Immature natural killer cell (primary cell): Measurements from ENCODE around the gene ITGAX. TPM values are rescaled to one million over a fixed set of nuclear protein-coding genes. Genes with fewer than 3 reads are reported as not detected.
"Not testable (repeated sequence)": the region's sequence is repeated elsewhere in the genome, so short reads cannot be mapped to it uniquely, and the experiment has no call there.

Experiments
- DNase-seq, 3 donors: peaks; one replicate each; pipeline ENCODE4 v3.0.0; 2022; ENCODE audit warnings: mixed read lengths in 1 of 3
- H3K27ac Mint-ChIP-seq, 6 donors: one replicate each; pipeline ENCODE4 v1.8.0; 2020; ENCODE audit warnings: mixed read lengths in 6 of 6, mild to moderate bottlenecking in 5 of 6, inconsistent platforms in 4 of 6, moderate library complexity in 3 of 6
- H3K27me3 Mint-ChIP-seq, 3 donors: one replicate each; pipeline ENCODE4 v1.8.0; 2020 to 2021; ENCODE audit warnings: low read depth in 3 of 3, mild to moderate bottlenecking in 3 of 3, mixed read lengths in 3 of 3, moderate library complexity in 3 of 3, inconsistent platforms in 1 of 3
- H3K36me3 Mint-ChIP-seq, 3 donors: one replicate each; pipeline ENCODE4 v1.8.0; 2020; ENCODE audit warnings: mixed read lengths in 3 of 3, inconsistent platforms in 2 of 3, mild to moderate bottlenecking in 2 of 3
- H3K4me1 Mint-ChIP-seq, 2 donors: one replicate each; pipeline ENCODE4 v1.8.0; 2020; ENCODE audit warnings: inconsistent platforms in 2 of 2, mild to moderate bottlenecking in 2 of 2, mixed read lengths in 2 of 2, moderate library complexity in 1 of 2
- H3K4me3 Mint-ChIP-seq, 5 donors: one replicate each; pipeline ENCODE4 v1.8.0; 2020; ENCODE audit warnings: mild to moderate bottlenecking in 5 of 5, mixed read lengths in 5 of 5, inconsistent platforms in 3 of 5, moderate library complexity in 3 of 5
- H3K9me3 Mint-ChIP-seq, 6 donors: one replicate each; pipeline ENCODE4 v1.8.0; 2020; ENCODE audit warnings: mild to moderate bottlenecking in 6 of 6, mixed read lengths in 6 of 6, inconsistent platforms in 4 of 6, moderate library complexity in 3 of 6
- polyA plus RNA-seq, 3 donors: library from polyadenylated mRNA; unstranded; fragments of 300-500 nt; fragmentation: Illumina TruSeq; gene quantifications; one replicate each; pipeline ENCODE4 v1.2.3, GENCODE V29; 2021

The ITGAX gene
- polyA plus RNA-seq, 3 donors from 2014 or later: 41.6 to 82.9 (median 47.9) TPM

- Mint-ChIP-seq H3K9me3 (no peaks in the 10 kb centered on the region), H3K27me3 (peaks cover 0 to 12% (median 5%) of the 10 kb centered on the region in 3 donors), H3K36me3 (no peaks in the 10 kb centered on the region), H3K27ac (no peak overlapping the region), H3K4me3 (no peak overlapping the region), H3K4me1 (peaks cover 33 to 37% of the 10 kb centered on the region in 2 donors)
- no peak for DNase-seq
These were observed 56.3 kb downstream of the ITGAX start for GRCh38 chr16:31411024-31411844.

GRCh38 chr16:31412750-31413149 is 57.8 kb downstream of the ITGAX start:
- no peak overlapping the region for H3K4me3 Mint-ChIP-seq
- no peaks in the 10 kb centered on the region for H3K9me3 Mint-ChIP-seq
- no peaks in the 10 kb centered on the region for H3K36me3 Mint-ChIP-seq
- no peak for DNase-seq
- H3K4me1 Mint-ChIP-seq: peaks cover 44 to 50% of the 10 kb centered on the region in 2 donors
- peak overlapping the region in 2 of 6 donors; percentile 45 to 67 for H3K27ac Mint-ChIP-seq
- peaks cover 0 to 12% (median 5%) of the 10 kb centered on the region in 3 donors for H3K27me3 Mint-ChIP-seq

GRCh38 chr16:31413381-31413780 is 58.4 kb downstream of the ITGAX start:
- H3K27me3 Mint-ChIP-seq: peaks cover 0 to 11% (median 5%) of the 10 kb centered on the region in 3 donors
- H3K9me3 Mint-ChIP-seq: peaks cover 0 to 2% (median 0%) of the 10 kb centered on the region in 6 donors
- no peaks in the 10 kb centered on the region for H3K36me3 Mint-ChIP-seq
- no peak overlapping the region for H3K4me3 Mint-ChIP-seq
- DNase-seq: no peak
- H3K27ac Mint-ChIP-seq: no peak overlapping the region
- H3K4me1 Mint-ChIP-seq: peaks cover 50 to 55% of the 10 kb centered on the region in 2 donors

GRCh38 chr16:31413943-31414342 is 59.0 kb downstream of the ITGAX start:
- Mint-ChIP-seq H3K36me3 (no peaks in the 10 kb centered on the region), H3K9me3 (peaks cover 0 to 2% (median 0%) of the 10 kb centered on the region in 6 donors), H3K27me3 (peaks cover 0 to 9% (median 5%) of the 10 kb centered on the region in 3 donors), H3K4me1 (peaks cover 53% of the 10 kb centered on the region in 2 donors), H3K27ac (peak overlapping the region in 2 of 6 donors; percentile 17 to 45), H3K4me3 (peak overlapping the region in 4 of 5 donors; percentile 0 to 76 (median 70))
- no peak for DNase-seq

- H3K4me3 Mint-ChIP-seq: peak overlapping the region; percentile 64 to 80 (median 76)
These were observed 59.7 kb downstream of the ITGAX start for GRCh38 chr16:31414706-31415105.

DNA sequence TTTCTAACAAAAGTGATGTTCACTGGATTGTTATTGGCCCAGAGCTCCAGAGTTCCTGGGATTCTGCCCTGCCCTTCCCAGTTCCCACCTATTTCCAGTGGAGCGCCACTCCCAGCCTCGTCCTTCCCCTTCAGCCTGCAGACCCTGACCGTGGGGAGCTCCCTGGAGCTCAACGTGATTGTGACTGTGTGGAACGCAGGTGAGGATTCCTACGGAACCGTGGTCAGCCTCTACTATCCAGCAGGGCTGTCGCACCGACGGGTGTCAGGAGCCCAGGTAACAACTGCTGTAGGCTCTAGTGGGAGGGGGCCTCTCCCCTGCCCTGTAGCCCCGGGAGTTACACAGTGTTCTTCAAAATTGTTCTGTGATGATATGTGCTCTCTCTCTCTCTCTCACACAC is 61.4 kb downstream of the ITGAX start:
- no peaks in the 10 kb centered on the region for H3K36me3 Mint-ChIP-seq
- DNase-seq: no peak
- H3K9me3 Mint-ChIP-seq: peaks cover 0 to 2% (median 1%) of the 10 kb centered on the region in 6 donors
- H3K4me1 Mint-ChIP-seq: peaks cover 71 to 75% of the 10 kb centered on the region in 2 donors
- peak overlapping the region; percentile 4 to 65 (median 31) for H3K4me3 Mint-ChIP-seq
- H3K27ac Mint-ChIP-seq: peak overlapping the region in 1 of 6 donors; percentile 23
- peaks cover 0 to 12% (median 4%) of the 10 kb centered on the region in 3 donors for H3K27me3 Mint-ChIP-seq

More at GRCh38 chr16:31414706-31415105, 59.7 kb downstream of the ITGAX start:
- DNase-seq: peak; percentile 64 to 69 (median 67)
- Mint-ChIP-seq H3K4me1 (peaks cover 58 to 59% of the 10 kb centered on the region in 2 donors), H3K9me3 (peaks cover 0 to 2% (median 0%) of the 10 kb centered on the region in 6 donors), H3K27me3 (peaks cover 0 to 9% (median 5%) of the 10 kb centered on the region in 3 donors), H3K36me3 (no peaks in the 10 kb centered on the region), H3K27ac (peak overlapping the region; percentile 17 to 74 (median 48))

DNA sequence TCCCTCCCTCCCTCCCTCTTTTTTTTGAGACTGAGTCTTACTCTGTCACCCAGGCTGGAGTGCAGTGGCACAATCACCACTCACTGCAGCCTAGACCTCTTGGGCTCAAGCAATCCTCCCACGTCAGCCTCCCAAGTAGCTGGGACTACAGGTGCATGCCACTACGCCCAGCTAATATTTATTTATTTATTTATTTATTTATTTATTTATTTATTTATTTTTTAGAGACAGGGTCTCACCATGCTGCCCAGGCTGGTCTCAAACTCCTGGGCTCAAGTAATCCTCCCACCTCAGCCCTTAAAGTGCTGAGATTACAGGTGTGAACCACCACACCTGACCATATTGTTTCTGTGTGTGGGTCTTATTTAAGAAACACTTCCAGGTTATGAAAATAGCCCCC is 62.1 kb downstream of the ITGAX start:
- not testable (repeated sequence) for H3K27ac Mint-ChIP-seq

DNA sequence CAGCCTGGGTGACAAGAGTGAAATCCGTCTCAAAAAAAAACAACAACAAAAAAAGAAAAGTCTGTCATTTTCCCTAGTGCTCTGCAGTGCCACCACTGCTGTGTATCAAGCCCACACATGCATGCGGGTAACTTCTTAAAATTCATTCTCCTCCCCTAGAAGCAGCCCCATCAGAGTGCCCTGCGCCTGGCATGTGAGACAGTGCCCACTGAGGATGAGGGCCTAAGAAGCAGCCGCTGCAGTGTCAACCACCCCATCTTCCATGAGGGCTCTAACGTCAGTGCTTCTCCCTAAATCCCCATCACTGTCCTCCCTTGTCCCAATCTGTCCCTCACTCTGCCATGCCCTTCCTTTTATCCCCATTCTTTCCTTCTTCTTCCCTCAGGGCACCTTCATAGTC is 62.9 kb downstream of the ITGAX start:
- Mint-ChIP-seq H3K27me3 (peaks cover 0 to 8% (median 2%) of the 10 kb centered on the region in 3 donors), H3K9me3 (peaks cover 0 to 6% (median 1%) of the 10 kb centered on the region in 6 donors), H3K4me1 (peaks cover 84 to 91% of the 10 kb centered on the region in 2 donors)

More for the DNA sequence above, 62.1 kb downstream of the ITGAX start:
- not testable (repeated sequence) for H3K36me3 Mint-ChIP-seq, H3K9me3 Mint-ChIP-seq, DNase-seq
- Mint-ChIP-seq H3K4me3 (peak overlapping the region in 2 of 5 donors; percentile 31 to 39), H3K4me1 (peaks cover 78 to 82% of the 10 kb centered on the region in 2 donors), H3K27me3 (peaks cover 0 to 11% (median 2%) of the 10 kb centered on the region in 3 donors)

DNA sequence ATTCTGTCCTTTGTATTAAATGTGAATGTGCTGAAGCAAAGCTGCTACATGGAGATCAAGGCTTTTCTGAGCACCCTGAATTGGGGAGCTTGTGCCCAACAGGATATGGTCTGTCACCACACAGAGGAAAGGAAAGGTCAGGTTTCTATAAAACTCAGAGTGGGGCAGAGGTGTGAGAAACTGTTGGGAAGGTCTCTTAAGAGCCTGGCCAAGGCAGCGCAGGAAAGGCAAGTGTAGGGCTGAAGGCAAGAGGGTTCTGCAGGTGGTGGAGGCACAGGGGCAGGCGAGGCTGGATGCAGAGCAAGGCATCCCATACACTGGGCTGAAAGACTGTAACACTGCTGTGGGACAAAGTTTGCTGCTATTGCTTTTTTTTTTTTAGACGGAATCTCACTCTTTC is 65.1 kb downstream of the ITGAX start:
- peak; percentile 57 to 64 (median 60) for DNase-seq
- Mint-ChIP-seq H3K27me3 (peaks cover 0 to 4% (median 3%) of the 10 kb centered on the region in 3 donors), H3K4me1 (peaks cover 80 to 85% of the 10 kb centered on the region in 2 donors), H3K4me3 (peak overlapping the region; percentile 71 to 91 (median 83)), H3K36me3 (no peaks in the 10 kb centered on the region), H3K9me3 (peaks cover 0 to 6% (median 1%) of the 10 kb centered on the region in 6 donors), H3K27ac (peak overlapping the region; percentile 35 to 82 (median 72))

More for the DNA sequence above, 62.9 kb downstream of the ITGAX start:
- H3K36me3 Mint-ChIP-seq: no peaks in the 10 kb centered on the region
- no peak for DNase-seq
- peak overlapping the region in 3 of 5 donors; percentile 3 to 51 (median 37) for H3K4me3 Mint-ChIP-seq
- H3K27ac Mint-ChIP-seq: no peak overlapping the region

DNA sequence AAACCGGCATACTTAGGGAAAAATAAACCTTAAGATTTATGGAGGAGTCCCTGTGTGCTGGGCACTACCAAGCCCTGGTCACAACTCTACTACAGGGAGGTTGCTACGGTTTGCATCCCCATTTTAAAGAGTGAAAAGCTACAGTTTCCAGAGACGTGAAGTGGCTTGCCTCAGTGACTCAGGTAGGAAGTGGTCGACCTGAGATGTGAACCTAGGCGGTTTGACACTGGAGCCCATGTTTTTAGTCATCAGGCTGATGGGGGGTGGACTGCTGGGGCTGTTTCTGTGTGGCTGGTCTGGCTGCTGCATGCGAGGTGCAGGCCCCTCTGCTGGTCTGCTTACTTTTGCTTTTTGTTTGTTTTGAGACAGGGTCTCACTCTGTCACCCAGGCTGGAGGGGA is 66.6 kb downstream of the ITGAX start:
- H3K36me3 Mint-ChIP-seq: no peaks in the 10 kb centered on the region
- peaks cover 0 to 6% (median 1%) of the 10 kb centered on the region in 6 donors for H3K9me3 Mint-ChIP-seq
- H3K27ac Mint-ChIP-seq: peak overlapping the region; percentile 27 to 93 (median 76)
- peak overlapping the region; percentile 70 to 83 (median 81) for H3K4me3 Mint-ChIP-seq
- peak; percentile 74 to 77 (median 76) for DNase-seq
- H3K27me3 Mint-ChIP-seq: peaks cover 0 to 8% (median 7%) of the 10 kb centered on the region in 3 donors
- H3K4me1 Mint-ChIP-seq: peaks cover 71 to 77% of the 10 kb centered on the region in 2 donors

DNA sequence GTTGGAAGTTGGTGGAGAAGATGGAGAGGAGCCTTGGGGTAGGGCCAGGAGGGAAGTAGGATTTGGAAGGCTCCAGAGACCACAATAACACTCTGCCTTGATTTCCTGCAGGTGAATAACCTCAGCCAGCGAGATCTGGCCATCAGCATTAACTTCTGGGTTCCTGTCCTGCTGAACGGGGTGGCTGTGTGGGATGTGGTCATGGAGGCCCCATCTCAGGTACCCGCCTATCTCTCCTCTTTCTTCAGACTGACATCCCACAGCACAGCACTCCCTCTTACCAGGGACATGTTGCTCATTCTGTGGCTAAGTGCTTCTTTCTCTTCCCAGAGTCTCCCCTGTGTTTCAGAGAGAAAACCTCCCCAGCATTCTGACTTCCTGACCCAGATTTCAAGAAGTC is 68.3 kb downstream of the ITGAX start:
- H3K4me1 Mint-ChIP-seq: peaks cover 65 to 71% of the 10 kb centered on the region in 2 donors
- H3K27me3 Mint-ChIP-seq: peaks cover 5 to 14% (median 9%) of the 10 kb centered on the region in 3 donors
- DNase-seq: no peak
- peak overlapping the region; percentile 33 to 67 (median 38) for H3K4me3 Mint-ChIP-seq
- H3K36me3 Mint-ChIP-seq: no peaks in the 10 kb centered on the region
- H3K9me3 Mint-ChIP-seq: peaks cover 0 to 6% (median 0%) of the 10 kb centered on the region in 6 donors
- peak overlapping the region in 3 of 6 donors; percentile 27 to 44 (median 35) for H3K27ac Mint-ChIP-seq

- Mint-ChIP-seq H3K27ac (peak overlapping the region in 1 of 6 donors; percentile 44), H3K4me3 (peak overlapping the region in 3 of 5 donors; percentile 30 to 38 (median 33)), H3K27me3 (peaks cover 5 to 15% (median 10%) of the 10 kb centered on the region in 3 donors), H3K9me3 (peaks cover 0 to 6% (median 0%) of the 10 kb centered on the region in 6 donors), H3K4me1 (peaks cover 65 to 73% of the 10 kb centered on the region in 2 donors), H3K36me3 (no peaks in the 10 kb centered on the region)
- DNase-seq: no peak
These were observed 68.8 kb downstream of the ITGAX start for GRCh38 chr16:31423801-31424200.

DNA sequence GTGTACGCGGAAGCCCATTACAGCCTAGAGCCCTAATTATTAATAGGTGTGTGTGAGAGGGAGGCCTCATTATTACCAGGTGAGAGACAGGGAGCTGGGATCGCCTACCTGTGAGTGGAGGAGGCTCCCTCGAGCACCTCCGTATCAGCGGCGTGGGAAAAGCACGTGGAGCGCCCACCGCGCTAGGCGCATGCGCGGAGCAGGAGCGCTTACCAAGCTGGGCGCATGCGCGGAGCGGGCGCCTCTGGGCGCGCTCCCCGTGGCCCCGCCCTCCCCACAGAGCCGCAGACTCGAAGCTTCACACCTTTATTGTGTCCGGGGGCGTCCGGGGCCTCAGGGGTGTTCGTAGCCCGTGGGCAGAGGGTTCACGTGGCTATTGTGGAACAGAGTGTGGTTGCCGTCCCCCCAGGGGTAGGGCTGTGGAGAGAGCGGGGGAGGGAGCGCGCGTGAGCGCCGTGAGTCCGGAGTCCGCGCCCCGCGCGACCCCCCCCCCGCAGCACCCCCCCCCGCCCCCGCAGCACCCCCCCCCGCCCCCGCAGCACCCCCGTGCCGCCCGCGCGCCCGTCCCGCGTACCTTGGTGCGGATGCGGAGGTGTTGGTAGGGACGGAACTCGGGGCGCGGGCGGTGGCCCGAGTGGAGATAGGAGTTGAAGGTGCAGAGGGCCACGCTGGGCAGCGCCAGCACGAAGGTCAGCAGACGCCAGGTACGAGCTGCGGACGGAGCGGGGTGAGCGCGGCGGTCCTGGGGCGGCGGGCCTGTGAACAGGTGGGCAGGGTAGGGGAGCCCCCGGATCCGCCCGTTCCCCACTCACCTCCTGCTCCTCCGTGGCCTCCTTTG is 72.7 kb downstream of the ITGAX start:
- peak overlapping the region in 4 of 6 donors; percentile 64 to 86 (median 70) for H3K27ac Mint-ChIP-seq
- H3K4me1 Mint-ChIP-seq: peaks cover 51 to 65% of the 10 kb centered on the region in 2 donors
- peaks cover 5 to 12% (median 8%) of the 10 kb centered on the region in 3 donors for H3K27me3 Mint-ChIP-seq
- no peaks in the 10 kb centered on the region for H3K36me3 Mint-ChIP-seq
- peak; percentile 82 to 85 (median 84) for DNase-seq
- no peaks in the 10 kb centered on the region for H3K9me3 Mint-ChIP-seq
- peak overlapping the region; percentile 49 to 89 (median 77) for H3K4me3 Mint-ChIP-seq
